Ovary (tissue), 9 donors: ENCODE results near the gene ANO6. TPM values are rescaled to one million over a fixed set of nuclear protein-coding genes. Genes with fewer than 3 reads are reported as not detected.

Experiments used
- DNase-seq, 5 donors: peaks; one replicate each; pipeline ENCODE4 v3.0.0-alpha.2; 2019 to 2020
- H3K27ac ChIP-seq, 2 donors: fragments of 200-600 bp; one replicate each; pipeline versions ENCODE4 v1.5.1 to v1.8.0; 2019 to 2022
- H3K27me3 ChIP-seq: fragments of 200-600 bp; one replicate; pipeline ENCODE4 v1.8.0; 2022
- H3K36me3 ChIP-seq: fragments of 200-600 bp; sonication (generic); one replicate; pipeline ENCODE4 v1.5.1; 2019
- H3K4me1 ChIP-seq: one replicate; pipeline ENCODE4 v1.8.1; 2013; ENCODE audit warnings: mild to moderate bottlenecking, moderate library complexity; ENCODE audit not compliant: insufficient read depth
- H3K4me3 ChIP-seq: fragments of 200-600 bp; sonication (generic); one replicate; pipeline ENCODE4 v1.5.1; 2017
- H3K9me3 ChIP-seq, 2 donors: fragments of 200-600 bp in 1 of 2; sonication (generic) in 1 of 2; one replicate each; pipeline versions ENCODE4 v1.5.1 to v1.8.1; 2013 to 2019; ENCODE audit warnings: mild to moderate bottlenecking in 1 of 2, moderate library complexity in 1 of 2
- EP300 ChIP-seq: sonication (generic); formaldehyde crosslinking; IDR thresholded peaks from one replicate; pipeline ENCODE4 v1.6.1; 2017; ENCODE audit warnings: antibody characterized with exemption
- POLR2A ChIP-seq: fragments of 450-650 bp; IDR thresholded peaks from one replicate; pipeline ENCODE4 v1.6.1; 2017; ENCODE audit warnings: antibody characterized with exemption, mild to moderate bottlenecking, moderate library complexity
- WGBS, 3 donors: extraction: QIAGEN DNeasy Blood & Tissue Kit in 1 of 3; methylation state at CpG; one replicate each; pipeline versions ENCODE4 v1.1.5 to v1.1.7; 2013 to 2017; 5-methylcytosine and 5-hydroxymethylcytosine counted together
- intact Hi-C, 4 donors: fragments of 100-400 bp; cut with DNase I; formaldehyde crosslinking; loops; one replicate each; pipeline versions ENCODE4 v1.11.0 to v1.15.1; 2022 to 2023
- polyA plus RNA-seq, 2 donors: library from polyadenylated mRNA; stranded (reverse); fragments of 200-250 nt in 1 of 2; fragments of 350-450 nt in 1 of 2; fragmentation: Illumina TruSeq in 1 of 2; extraction: RNeasy Lipid Tissue Mini Kit (QIAGEN cat#74804) in 1 of 2; gene quantifications; one replicate each; pipeline ENCODE4 v1.2.3, GENCODE V29; 2013 to 2014
- total RNA-seq, 7 donors: library from RNA; depleted of rRNA in 2 of 7; stranded (reverse); fragments of >200 nt in 2 of 7; fragmentation: NEBNext Ultra II Directional in 3 of 7; extraction: Animal tissue kit (Norgen Biotek cat#: 25700) in 3 of 7; gene quantifications; one replicate each; pipeline versions ENCODE4 v1.1.0 to v1.2.4, GENCODE V29; 2016 to 2023
- TF ChIP-seq, protein P1 (sequence below), 3 donors: fragments of 450-650 bp in 2 of 3; fragments of 200-600 bp in 1 of 3; IDR thresholded peaks; one replicate each; pipeline versions ENCODE4 v1.5.1 to v1.8.0; 2016 to 2022; ENCODE audit warnings: antibody characterized with exemption in 3 of 3, mild to moderate bottlenecking in 1 of 3
- donor health status: DM: no; HTN: no; CAD: no; lungs with moderate emphysema.
- donor health status: DM: no; HTN: no; CAD: no.
- donor health status: Bipolar disorder and iron deficiency.
- donor health status: DM: yes; HTN: yes; CAD: no.
- donor health status: DM: no; HTN: no; CAD: no.
- donor health status: DM: yes; HTN: yes; CAD: no.

The ANO6 gene
- total and polyA plus RNA-seq, 9 donors, result 38.8 to 88.5 (median 63.2) TPM

DNA sequence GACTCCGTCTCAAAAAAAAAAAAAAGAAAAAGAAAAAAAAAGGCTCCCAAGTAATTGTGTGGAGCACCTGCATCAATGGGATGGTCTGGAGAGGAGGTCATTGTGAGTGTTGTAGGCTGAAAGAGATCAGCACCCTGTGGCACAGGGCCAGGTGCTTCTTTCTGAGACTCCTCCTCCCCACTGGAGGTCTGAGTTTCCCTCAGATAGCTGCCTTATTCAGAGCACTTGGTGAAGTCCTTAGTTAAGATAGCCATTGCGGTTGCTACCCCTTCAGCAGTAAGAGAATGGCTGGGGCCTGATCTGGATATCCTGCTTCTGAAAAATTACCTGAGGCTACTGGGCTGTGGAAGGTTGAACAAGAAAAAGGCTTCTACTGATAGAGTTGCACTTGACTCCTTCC lies 69.8 kb downstream of the ANO6 start:
- WGBS, 3 donors, result 93 to 99% (median 97%) methylated on average over 2 of the region's 2 CpGs
- DNase-seq, result no peak
- Histone ChIP-seq H3K9me3 (no peaks in the 10 kb centered on the region), H3K4me1 (peaks cover 6% of the 10 kb centered on the region), H3K4me3 (no peak overlapping the region), H3K27ac (no peak overlapping the region), H3K36me3 (no peaks in the 10 kb centered on the region), H3K27me3 (no peaks in the 10 kb centered on the region)
- intact Hi-C loops, result loop anchor here in 1 of 4 donors (10.0 kb wide), 1 partner anchor 51 kb away; no protein-coding TSS in a partner anchor
- no peak for TF ChIP-seq EP300
- TF ChIP-seq, protein P1, sequence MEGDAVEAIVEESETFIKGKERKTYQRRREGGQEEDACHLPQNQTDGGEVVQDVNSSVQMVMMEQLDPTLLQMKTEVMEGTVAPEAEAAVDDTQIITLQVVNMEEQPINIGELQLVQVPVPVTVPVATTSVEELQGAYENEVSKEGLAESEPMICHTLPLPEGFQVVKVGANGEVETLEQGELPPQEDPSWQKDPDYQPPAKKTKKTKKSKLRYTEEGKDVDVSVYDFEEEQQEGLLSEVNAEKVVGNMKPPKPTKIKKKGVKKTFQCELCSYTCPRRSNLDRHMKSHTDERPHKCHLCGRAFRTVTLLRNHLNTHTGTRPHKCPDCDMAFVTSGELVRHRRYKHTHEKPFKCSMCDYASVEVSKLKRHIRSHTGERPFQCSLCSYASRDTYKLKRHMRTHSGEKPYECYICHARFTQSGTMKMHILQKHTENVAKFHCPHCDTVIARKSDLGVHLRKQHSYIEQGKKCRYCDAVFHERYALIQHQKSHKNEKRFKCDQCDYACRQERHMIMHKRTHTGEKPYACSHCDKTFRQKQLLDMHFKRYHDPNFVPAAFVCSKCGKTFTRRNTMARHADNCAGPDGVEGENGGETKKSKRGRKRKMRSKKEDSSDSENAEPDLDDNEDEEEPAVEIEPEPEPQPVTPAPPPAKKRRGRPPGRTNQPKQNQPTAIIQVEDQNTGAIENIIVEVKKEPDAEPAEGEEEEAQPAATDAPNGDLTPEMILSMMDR (IDR thresholded peaks at IDR 0.05), result no peak
- no peak for TF ChIP-seq POLR2A

DNA sequence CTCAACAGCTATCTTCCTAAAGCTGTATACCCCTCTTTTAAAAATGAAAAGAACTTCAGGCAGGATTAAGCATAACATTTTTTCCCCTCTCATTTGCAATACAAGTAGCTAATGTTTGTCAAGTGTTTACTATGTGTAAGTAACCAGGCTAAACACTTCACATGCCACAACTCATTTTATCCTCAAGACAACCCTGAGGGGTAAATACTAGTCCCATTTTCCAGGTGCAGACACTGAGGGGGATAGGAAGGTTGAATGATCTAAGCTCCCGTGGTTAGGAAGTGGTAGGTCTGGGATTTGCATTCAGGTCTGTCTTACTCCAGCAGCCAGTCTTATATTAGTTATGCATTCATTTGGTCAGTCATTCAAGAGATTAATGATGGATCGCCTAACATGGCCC lies 70.7 kb downstream of the ANO6 start:
- H3K27ac ChIP-seq, result no peak overlapping the region
- WGBS, 3 donors, result 92 to 100% (median 95%) methylated on average over 2 of the region's 2 CpGs
- no peak overlapping the region for H3K4me3 ChIP-seq
- no peaks in the 10 kb centered on the region for H3K9me3 ChIP-seq
- no peaks in the 10 kb centered on the region for H3K27me3 ChIP-seq
- intact Hi-C loops, result loop anchor here in 1 of 4 donors (10.0 kb wide), 1 partner anchor 52 kb away; no protein-coding TSS in a partner anchor
- H3K36me3 ChIP-seq, result no peaks in the 10 kb centered on the region
- TF ChIP-seq POLR2A (no peak), EP300 (no peak)
- TF ChIP-seq, protein P1 (IDR thresholded peaks at IDR 0.05), result no peak
- no peak for DNase-seq
- H3K4me1 ChIP-seq, result peaks cover 8% of the 10 kb centered on the region

DNA sequence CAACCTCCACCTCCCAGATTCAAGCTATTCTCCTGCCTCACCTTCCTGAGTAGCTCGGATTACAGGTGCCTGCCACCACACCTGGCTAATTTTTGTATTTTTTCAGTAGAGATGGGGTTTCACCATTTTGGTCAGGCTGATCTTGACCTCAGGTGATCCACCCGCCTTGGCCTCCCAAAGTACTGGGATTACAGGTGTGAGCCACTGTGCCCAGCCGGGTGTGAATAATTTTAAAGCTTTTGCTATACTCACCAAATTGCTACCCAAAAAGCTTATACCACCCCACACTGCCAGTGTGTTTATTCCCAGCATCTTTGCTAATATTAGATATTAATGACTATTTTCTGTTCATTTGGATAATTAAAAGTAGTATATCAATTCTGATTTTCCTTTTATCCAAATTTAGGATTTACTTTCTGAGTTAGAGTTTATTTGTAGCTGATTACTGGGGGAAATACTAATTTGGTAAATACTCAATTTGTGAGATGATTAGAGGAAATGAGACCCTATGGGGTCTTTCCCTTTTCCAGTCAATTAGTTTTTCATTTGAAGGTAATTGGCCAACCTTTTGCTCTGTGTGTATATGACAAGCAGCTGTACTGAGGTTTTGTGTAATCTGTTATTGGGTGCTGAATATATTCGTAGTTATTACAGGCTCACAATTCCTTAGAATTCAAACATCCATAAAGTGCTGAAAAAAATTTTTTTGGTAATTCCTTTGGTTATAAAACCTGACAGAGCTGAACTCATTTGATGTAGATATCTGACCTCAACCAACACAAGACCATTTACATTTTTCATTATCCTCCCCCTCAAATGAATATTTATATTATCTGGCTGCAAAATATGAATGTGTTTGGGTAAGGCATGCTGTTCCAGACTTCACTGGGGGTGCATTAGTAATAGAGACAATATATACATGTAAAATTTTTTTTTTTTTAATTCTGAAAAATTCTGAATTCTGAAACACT lies 73.6 kb downstream of the ANO6 start:
- no peak for DNase-seq
- H3K9me3 ChIP-seq, result no peaks in the 10 kb centered on the region
- H3K4me1 ChIP-seq, result peaks cover 8% of the 10 kb centered on the region
- H3K27me3 ChIP-seq, result no peaks in the 10 kb centered on the region
- H3K27ac ChIP-seq, result no peak overlapping the region
- intact Hi-C loops, result loop anchor here in 1 of 4 donors (10.0 kb wide), 1 partner anchor 55 kb away; no protein-coding TSS in a partner anchor
- 78 to 86% (median 86%) methylated on average over 4 of the region's 4 CpGs for WGBS, 3 donors
- TF ChIP-seq, protein P1 (IDR thresholded peaks at IDR 0.05), result no peak
- TF ChIP-seq POLR2A, result no peak
- no peak for TF ChIP-seq EP300
- no peaks in the 10 kb centered on the region for H3K36me3 ChIP-seq
- no peak overlapping the region for H3K4me3 ChIP-seq

DNA sequence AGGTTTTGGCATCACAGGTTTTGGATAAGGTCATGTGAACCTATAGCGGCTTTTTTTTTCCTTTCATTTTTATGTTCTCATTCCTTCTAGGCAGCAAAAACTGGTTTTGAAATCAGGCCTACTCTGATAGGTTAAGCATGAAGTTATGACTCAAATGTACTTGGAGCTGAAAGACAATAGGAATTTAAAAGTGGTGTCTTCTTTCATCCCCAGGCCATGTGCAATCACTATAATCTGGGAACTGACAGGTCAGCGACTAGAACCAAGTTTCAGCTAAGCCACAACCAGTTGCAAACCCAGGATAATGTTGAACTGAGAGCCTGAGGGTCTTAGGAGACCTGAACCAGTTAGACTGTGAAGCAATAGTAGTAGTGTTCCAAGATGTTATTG lies 74.3 kb downstream of the ANO6 start:
- Histone ChIP-seq H3K27me3 (no peaks in the 10 kb centered on the region), H3K4me3 (no peak overlapping the region), H3K27ac (no peak overlapping the region), H3K9me3 (no peaks in the 10 kb centered on the region), H3K36me3 (no peaks in the 10 kb centered on the region), H3K4me1 (peaks cover 8% of the 10 kb centered on the region)
- no peak for DNase-seq
- 87 to 93% (median 89%) methylated on average over 2 of the region's 2 CpGs for WGBS, 3 donors
- intact Hi-C loops, result no loop called here
- no peak for TF ChIP-seq POLR2A
- no peak for TF ChIP-seq EP300
- TF ChIP-seq, protein P1 (IDR thresholded peaks at IDR 0.05), result no peak
